Stimulated activated CD4-positive, alpha-beta T cell treated with anti-CD3 and anti-CD28 coated beads, Interleukin-4, amount 100 ng/mL, for 4 hours (primary cell): ENCODE measurements around the gene ZNF556.

Source experiments
- DNase-seq, 2 experiments: peaks; one replicate each; pipeline ENCODE4 v3.0.0-alpha.2; 2020

ZNF556 gene

GRCh38 chr19:2867025-2867991 lies at the start of gene ZNF556:
Gene ZNF556 (plus strand): TSS chr19:2867335. CDS start chr19:2867422, 87 bp downstream.
- DNase-seq: no peak

GRCh38 chr19:2819540-2820111 lies 47.5 kb upstream of the ZNF556 start, which contains the start of gene ZNF554:
Gene ZNF554 (plus strand): TSS chr19:2819868. CDS start chr19:2820072, 204 bp downstream.
- DNase-seq: peak; percentile 96 to 100

GRCh38 chr19:2820112-2820702 lies 46.9 kb upstream of the ZNF556 start:
- no peak for DNase-seq

- no peak for DNase-seq
Observed at GRCh38 chr19:2822846-2823245, 44.3 kb upstream of the ZNF556 start.

- no peak for DNase-seq
Observed at GRCh38 chr19:2823646-2824045, 43.5 kb upstream of the ZNF556 start.

- DNase-seq: no peak
Observed at GRCh38 chr19:2824129-2824528, 43.0 kb upstream of the ZNF556 start.

GRCh38 chr19:2827022-2827421 lies 40.1 kb upstream of the ZNF556 start:
- DNase-seq: no peak

- DNase-seq: no peak
Observed at GRCh38 chr19:2827840-2828489, 39.2 kb upstream of the ZNF556 start.

GRCh38 chr19:2834294-2834871 lies 32.8 kb upstream of the ZNF556 start:
- DNase-seq: no peak

GRCh38 chr19:2837430-2837829 lies 29.7 kb upstream of the ZNF556 start:
- no peak for DNase-seq

GRCh38 chr19:2840794-2841791 lies 26.0 kb upstream of the ZNF556 start, which contains the start of gene ZNF555:
Gene ZNF555 (plus strand): TSS chr19:2841475. CDS start chr19:2841573, 98 bp downstream.
- peak; percentile 96 to 99 for DNase-seq

- DNase-seq: no peak
Observed at GRCh38 chr19:2841855-2842574, 25.1 kb upstream of the ZNF556 start.

GRCh38 chr19:2845107-2845506 lies 22.0 kb upstream of the ZNF556 start:
- DNase-seq: no peak

- no peak for DNase-seq
Observed at GRCh38 chr19:2846180-2846894, 20.8 kb upstream of the ZNF556 start.

GRCh38 chr19:2847507-2847906 lies 19.6 kb upstream of the ZNF556 start:
- no peak for DNase-seq

- DNase-seq: no peak
Observed at GRCh38 chr19:2848616-2849015, 18.5 kb upstream of the ZNF556 start.

- no peak for DNase-seq
Observed at GRCh38 chr19:2850256-2850925, 16.7 kb upstream of the ZNF556 start.

GRCh38 chr19:2852598-2852997 lies 14.5 kb upstream of the ZNF556 start:
- DNase-seq: no peak

- DNase-seq: no peak
Observed at GRCh38 chr19:2853015-2853606, 14.0 kb upstream of the ZNF556 start.
